ENCODE data around the gene AKAP6.

DNA sequence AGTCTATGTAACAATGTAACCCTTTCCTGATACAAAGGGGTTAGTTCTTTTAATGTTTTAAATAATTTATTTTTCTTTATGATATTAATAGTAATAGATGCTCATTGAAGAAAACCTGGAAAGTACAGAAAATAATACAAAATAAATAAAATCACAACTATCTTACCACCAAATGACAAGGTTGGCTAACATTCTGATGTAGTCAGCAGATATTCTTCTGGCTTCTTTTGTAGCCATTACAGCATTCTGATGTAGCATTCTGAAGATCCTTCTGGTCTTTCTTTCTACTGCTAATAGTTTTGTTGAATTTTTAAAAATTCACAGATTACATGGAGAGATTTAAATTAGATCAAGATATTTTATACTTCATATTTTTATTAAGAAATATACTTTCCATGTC is 301.6 kb downstream of the AKAP6 start:
- TF ChIP-seq POLR2A (IDR thresholded peaks at IDR 0.05): no peak
- TF ChIP-seq, protein P1, sequence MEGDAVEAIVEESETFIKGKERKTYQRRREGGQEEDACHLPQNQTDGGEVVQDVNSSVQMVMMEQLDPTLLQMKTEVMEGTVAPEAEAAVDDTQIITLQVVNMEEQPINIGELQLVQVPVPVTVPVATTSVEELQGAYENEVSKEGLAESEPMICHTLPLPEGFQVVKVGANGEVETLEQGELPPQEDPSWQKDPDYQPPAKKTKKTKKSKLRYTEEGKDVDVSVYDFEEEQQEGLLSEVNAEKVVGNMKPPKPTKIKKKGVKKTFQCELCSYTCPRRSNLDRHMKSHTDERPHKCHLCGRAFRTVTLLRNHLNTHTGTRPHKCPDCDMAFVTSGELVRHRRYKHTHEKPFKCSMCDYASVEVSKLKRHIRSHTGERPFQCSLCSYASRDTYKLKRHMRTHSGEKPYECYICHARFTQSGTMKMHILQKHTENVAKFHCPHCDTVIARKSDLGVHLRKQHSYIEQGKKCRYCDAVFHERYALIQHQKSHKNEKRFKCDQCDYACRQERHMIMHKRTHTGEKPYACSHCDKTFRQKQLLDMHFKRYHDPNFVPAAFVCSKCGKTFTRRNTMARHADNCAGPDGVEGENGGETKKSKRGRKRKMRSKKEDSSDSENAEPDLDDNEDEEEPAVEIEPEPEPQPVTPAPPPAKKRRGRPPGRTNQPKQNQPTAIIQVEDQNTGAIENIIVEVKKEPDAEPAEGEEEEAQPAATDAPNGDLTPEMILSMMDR (IDR thresholded peaks at IDR 0.05): no peak
- TF ChIP-seq POLR2AphosphoS5 (IDR thresholded peaks at IDR 0.05): no peak
- TF ChIP-seq EP300 (IDR thresholded peaks at IDR 0.05): no peak
